Adipose tissue (tissue), 3 donors: ENCODE measurements around the gene GABPB2. TPM values are rescaled to one million over a fixed set of nuclear protein-coding genes. Genes with fewer than 3 reads are reported as not detected.
"Not testable (repeated sequence)": the region's sequence is repeated elsewhere in the genome, so short reads cannot be mapped to it uniquely, and the experiment has no call there.

Experiments used
- H3K27ac ChIP-seq: one replicate; pipeline ENCODE4 v1.5.1; 2013; ENCODE audit warnings: low read depth, low read length
- WGBS, 3 donors: extraction: QIAGEN DNeasy Blood & Tissue Kit; methylation state at CpG; one replicate each; pipeline ENCODE4 v1.1.7; 2013; 5-methylcytosine and 5-hydroxymethylcytosine counted together
- polyA plus RNA-seq, 3 donors: library from polyadenylated mRNA; stranded (reverse); fragments of 200-250 nt; gene quantifications; one replicate each; pipeline ENCODE4 v1.2.3, GENCODE V29; 2013
- donor health status: healthy with polysubstance abuse.
- donor health status: Bipolar disorder and iron deficiency.
- donor health status: healthy.

GABPB2 gene
- polyA plus RNA-seq, 3 donors = 3.0 to 12.4 (median 8.3) TPM

GRCh38 chr1:151058692-151059091 lies 11.9 kb upstream of the GABPB2 start:
- peak overlapping the region; percentile 83 for H3K27ac ChIP-seq
- 0 to 2% (median 1%) methylated on average over 10 of the region's 10 CpGs for WGBS, 3 donors

- WGBS, 3 donors = 0 to 1% (median 0%) methylated on average over 49 to 58 of the region's 58 CpGs
- H3K27ac ChIP-seq = peak within 1 kb of the TSS; percentile 83
Observed at GRCh38 chr1:151059109-151060006, 11.2 kb upstream of the GABPB2 start, which contains the start of gene CDC42SE1. Gene CDC42SE1 (minus strand): TSS chr1:151059622. CDS start chr1:151055730, 3,892 bp downstream.

- WGBS, 3 donors = 1 to 4% (median 3%) methylated on average over 15 of the region's 15 CpGs
Observed at GRCh38 chr1:151060007-151060656, 10.4 kb upstream of the GABPB2 start, which contains the start of gene MLLT11. Gene MLLT11 (plus strand): TSS chr1:151060397. CDS start chr1:151067225, 6,828 bp downstream.

GRCh38 chr1:151060657-151061421 lies 9.7 kb upstream of the GABPB2 start:
- 64 to 69% (median 68%) methylated on average over 4 of the region's 4 CpGs for WGBS, 3 donors

More at GRCh38 chr1:151060007-151060656, 10.4 kb upstream of the GABPB2 start, which contains the start of gene MLLT11:
- H3K27ac ChIP-seq = peak within 1 kb of the TSS; percentile 83

GRCh38 chr1:151061704-151062103 lies 8.9 kb upstream of the GABPB2 start:
- WGBS, 3 donors = 80 to 91% (median 86%) methylated on average over 2 of the region's 2 CpGs
- H3K27ac ChIP-seq = no peak overlapping the region

More at GRCh38 chr1:151060657-151061421, 9.7 kb upstream of the GABPB2 start:
- H3K27ac ChIP-seq = no peak overlapping the region

GRCh38 chr1:151062741-151063371 lies 7.7 kb upstream of the GABPB2 start:
- WGBS, 3 donors = 73 to 85% (median 75%) methylated on average over 3 of the region's 3 CpGs
- no peak overlapping the region for H3K27ac ChIP-seq

- no peak overlapping the region for H3K27ac ChIP-seq
Observed at GRCh38 chr1:151065089-151065645, 5.4 kb upstream of the GABPB2 start.

GRCh38 chr1:151067185-151067584 lies 3.4 kb upstream of the GABPB2 start:
- H3K27ac ChIP-seq = no peak overlapping the region
- 74 to 92% (median 91%) methylated on average over 4 of the region's 4 CpGs for WGBS, 3 donors

GRCh38 chr1:151069103-151069486 lies 1.5 kb upstream of the GABPB2 start:
- H3K27ac ChIP-seq = no peak overlapping the region
- WGBS, 3 donors = 82 to 87% (median 86%) methylated on average over 5 of the region's 5 CpGs

GRCh38 chr1:151072224-151072623 lies 1.7 kb downstream of the GABPB2 start:
- WGBS, 3 donors = 80 to 84% (median 82%) methylated on average over 13 of the region's 13 CpGs
- no peak overlapping the region for H3K27ac ChIP-seq

GRCh38 chr1:151085953-151086559 lies 15.5 kb downstream of the GABPB2 start:
- 67 to 82% (median 74%) methylated on average over 4 of the region's 4 CpGs for WGBS, 3 donors
- H3K27ac ChIP-seq = no peak overlapping the region

GRCh38 chr1:151097426-151097825 lies 26.9 kb downstream of the GABPB2 start:
- 88 to 94% (median 88%) methylated on average over 6 of the region's 6 CpGs for WGBS, 3 donors

GRCh38 chr1:151098126-151098525 lies 27.6 kb downstream of the GABPB2 start:
- WGBS, 3 donors = 85 to 90% (median 89%) methylated on average over 1 of the region's 1 CpG
- no peak overlapping the region for H3K27ac ChIP-seq

More at GRCh38 chr1:151097426-151097825, 26.9 kb downstream of the GABPB2 start:
- not testable (repeated sequence) for H3K27ac ChIP-seq

GRCh38 chr1:151104630-151105029 lies 34.1 kb downstream of the GABPB2 start:
- H3K27ac ChIP-seq = no peak overlapping the region

GRCh38 chr1:151106894-151107293 lies 36.3 kb downstream of the GABPB2 start:
- no peak overlapping the region for H3K27ac ChIP-seq
- 54 to 67% (median 61%) methylated on average over 2 of the region's 2 CpGs for WGBS, 3 donors

GRCh38 chr1:151108331-151108730 lies 37.8 kb downstream of the GABPB2 start:
- no peak overlapping the region for H3K27ac ChIP-seq
- 93 to 97% (median 97%) methylated on average over 5 of the region's 5 CpGs for WGBS, 3 donors

- H3K27ac ChIP-seq = no peak overlapping the region
- WGBS, 3 donors = 72 to 98% (median 95%) methylated on average over 5 of the region's 5 CpGs
Observed at GRCh38 chr1:151113877-151114276, 43.3 kb downstream of the GABPB2 start.
